Erythroblast (primary cell): Measurements from ENCODE around the gene LRRC8C.

Source experiments
- DNase-seq, 2 experiments: peaks; one replicate each; lab custom pipeline; 2025; lab: John Stamatoyannopoulos, UW
- GATA1 ChIP-seq: IDR thresholded peaks from 2 replicates; pipeline ENCODE4 v1.6.1; 2011; ENCODE audit warnings: low read depth, mild to moderate bottlenecking, control low read depth, low read length, moderate library complexity
- POLR2A ChIP-seq: IDR thresholded peaks from 2 replicates; pipeline ENCODE4 v1.6.1; 2011; ENCODE audit warnings: mild to moderate bottlenecking, low read length

LRRC8C gene

DNA sequence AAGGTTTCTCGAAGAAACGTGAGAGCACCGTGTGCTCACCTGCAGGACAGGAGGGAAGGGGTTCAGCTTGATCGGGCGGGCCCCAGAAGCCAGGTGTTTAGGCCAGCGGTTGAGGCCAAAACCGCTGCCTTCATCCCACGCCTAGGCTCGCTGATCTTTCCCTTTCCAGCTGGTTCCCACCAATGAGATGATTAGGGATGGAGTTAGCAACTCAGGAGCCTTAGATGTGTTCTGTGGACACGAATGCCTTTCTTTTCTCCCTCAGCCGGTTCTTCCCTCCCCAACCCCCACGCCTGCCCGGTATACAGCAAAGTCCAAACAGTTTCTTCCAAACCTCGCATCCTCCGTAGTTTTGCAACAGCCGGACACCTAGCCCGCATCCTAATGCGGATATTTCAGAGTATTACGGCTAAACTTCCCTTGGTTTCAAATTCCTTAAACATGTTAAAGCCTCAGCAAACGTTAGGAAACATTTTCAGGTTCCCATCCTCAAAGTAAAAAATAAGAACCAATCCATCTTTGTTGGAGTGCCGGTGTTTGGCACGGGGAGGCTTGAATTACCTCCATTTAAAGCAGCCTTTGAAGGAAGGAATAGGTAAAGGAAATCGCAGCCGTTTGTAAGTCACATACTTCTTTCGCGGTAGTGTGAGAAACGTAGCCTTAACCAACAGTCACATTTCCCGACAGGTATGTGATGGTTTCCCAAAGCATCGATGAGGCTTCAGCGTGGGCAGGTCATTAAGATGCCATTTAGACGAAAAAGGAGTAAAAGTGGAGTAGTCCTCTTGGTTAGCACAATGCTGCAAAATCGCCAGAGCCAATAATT is 1.1 kb downstream of the LRRC8C start:
- DNase-seq, result peak; percentile 40 to 65

DNA sequence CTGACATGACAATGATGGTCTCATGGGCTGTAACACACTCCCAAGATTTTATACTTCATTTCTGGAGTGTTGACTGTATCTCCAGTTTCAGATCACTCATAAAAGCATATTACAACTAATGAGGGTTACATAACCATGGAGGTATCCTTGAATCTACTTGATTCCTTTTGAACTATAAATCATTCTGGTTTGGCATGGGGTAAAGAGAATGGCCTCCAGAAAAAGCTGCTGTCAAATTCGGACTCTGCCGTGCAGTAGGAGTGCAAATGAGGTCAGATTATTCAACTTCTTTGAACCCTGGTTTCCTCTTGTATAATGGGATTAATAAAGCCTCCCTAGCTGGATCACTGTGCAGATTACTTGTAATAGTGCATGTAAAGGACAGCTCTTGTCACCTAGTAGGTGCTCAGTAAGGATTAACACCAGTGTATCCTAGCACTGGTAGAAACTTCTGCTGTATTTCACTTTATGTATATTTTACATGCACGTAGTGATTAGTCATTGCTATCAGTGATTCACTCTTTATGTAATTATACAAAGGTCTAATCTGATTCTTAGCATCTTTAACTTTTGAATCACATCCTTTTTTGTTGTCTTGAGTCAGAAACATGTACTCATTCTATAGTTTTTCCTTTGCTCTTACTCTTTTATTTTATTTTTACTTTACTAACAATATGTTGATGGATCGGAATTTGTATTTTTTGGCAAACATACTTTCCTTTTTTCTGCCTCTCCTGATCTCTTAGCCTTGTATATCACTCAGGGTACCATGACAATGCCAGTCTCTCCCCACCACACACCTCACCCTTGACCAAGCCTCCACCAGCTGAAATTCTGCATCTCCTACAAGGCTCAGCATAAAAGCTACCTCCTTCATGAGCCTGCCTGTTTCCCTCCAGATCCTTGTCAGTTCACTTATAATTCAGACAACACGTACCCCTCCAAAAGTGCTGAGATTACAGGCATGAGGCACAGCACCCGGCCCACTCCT is 3.2 kb downstream of the LRRC8C start:
- DNase-seq, result peak in 1 of 2 experiments; percentile 25
- no peak for TF ChIP-seq GATA1
- TF ChIP-seq POLR2A, result no peak

More for the DNA sequence above, 1.1 kb downstream of the LRRC8C start:
- TF ChIP-seq GATA1 (no peak), POLR2A (no peak)

GRCh38 chr1:89637496-89637895 is 4.6 kb downstream of the LRRC8C start:
- no peak for DNase-seq
- no peak for TF ChIP-seq GATA1
- TF ChIP-seq POLR2A, result no peak

DNA sequence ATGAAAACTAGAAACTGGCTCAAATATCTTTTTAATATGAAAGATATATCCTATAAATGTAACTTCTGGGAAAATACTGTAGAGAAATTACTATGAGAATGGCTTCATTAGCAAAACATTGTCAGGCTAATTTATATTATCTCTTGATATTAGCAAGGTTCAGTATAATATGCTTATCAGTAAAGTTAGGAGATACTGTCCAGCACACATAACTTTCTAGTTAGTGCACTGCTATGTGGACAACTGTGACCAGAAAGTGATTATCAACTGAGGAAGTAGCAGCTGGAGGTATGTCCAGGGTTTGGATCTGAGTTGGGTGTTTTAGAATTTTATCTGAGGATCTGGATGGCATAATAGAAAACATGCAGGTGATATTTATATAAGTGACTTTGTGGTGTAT is 7.5 kb downstream of the LRRC8C start:
- TF ChIP-seq GATA1 (no peak), POLR2A (no peak)
- DNase-seq, result peak; percentile 17 to 56

DNA sequence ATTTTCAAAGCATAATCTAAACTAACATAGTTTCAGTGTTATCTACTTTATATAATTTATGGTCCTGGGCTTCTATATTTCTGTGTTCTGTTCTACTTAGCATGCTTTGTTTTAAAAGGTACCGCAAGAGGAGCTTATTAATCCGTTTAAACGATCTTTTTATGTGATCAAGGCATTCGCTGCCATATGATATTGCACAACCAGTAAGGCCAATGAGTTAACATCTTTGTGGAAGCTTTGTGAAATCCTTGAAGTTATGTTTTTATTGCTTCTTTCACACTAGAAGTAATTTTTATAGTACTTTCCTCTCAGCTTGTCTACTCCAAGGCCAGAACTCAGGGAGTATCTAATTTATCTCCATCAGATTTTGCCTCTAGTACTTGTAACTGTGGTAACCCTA is 8.9 kb downstream of the LRRC8C start:
- DNase-seq, result no peak
- TF ChIP-seq GATA1, result no peak
- no peak for TF ChIP-seq POLR2A

DNA sequence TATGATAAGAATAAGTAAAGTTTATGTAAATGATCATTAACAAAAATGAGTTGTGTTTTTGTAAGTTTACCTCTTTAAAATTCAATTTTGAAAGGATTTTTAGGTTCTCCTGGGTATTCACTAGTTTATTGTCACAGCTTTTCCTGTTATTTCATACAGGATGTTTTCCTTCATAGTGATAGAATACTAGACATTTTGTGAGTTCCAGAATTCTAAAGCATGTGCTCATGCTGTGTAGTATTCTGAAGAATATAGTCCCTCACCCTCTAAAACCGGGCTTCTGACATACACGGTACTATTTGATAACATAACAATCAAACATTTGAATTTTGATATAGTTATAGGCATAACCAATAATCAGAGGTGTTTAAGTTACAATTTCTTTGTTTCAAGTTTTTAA is 10.7 kb downstream of the LRRC8C start:
- TF ChIP-seq GATA1, result no peak
- no peak for TF ChIP-seq POLR2A
- no peak for DNase-seq

DNA sequence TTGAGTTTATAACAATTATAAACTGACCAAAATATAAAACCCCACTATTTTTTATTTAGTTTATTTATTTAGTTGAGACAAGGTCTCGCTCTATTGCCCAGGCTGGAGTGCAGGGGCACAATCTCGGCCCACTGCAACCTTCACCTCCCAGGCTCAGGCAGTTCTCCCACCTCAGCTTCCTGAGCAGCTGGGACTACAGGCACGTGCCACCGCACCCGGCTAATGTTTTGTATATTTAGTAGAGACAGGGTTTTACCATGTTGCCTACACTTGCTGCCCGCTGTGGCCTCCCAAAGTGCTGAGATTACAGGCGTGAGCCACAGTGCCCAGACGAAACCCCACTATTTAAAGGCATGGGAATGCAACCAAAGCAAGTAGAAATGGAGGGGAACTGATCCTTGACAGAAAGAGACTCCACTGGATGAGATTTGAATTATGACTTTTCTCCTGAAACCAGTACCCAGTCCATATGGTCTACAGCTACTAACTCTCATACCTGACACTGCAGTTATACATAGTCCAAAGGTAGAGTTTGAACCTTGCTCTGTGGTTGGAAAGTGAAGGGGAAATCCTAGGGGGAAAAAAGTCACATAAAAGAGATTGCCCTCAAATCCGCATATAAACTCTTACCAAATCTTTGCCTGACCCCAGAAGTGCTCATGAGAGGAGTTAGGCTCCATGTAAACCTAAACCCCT is 11.3 kb downstream of the LRRC8C start:
- TF ChIP-seq GATA1 (no peak), POLR2A (no peak)
- no peak for DNase-seq

DNA sequence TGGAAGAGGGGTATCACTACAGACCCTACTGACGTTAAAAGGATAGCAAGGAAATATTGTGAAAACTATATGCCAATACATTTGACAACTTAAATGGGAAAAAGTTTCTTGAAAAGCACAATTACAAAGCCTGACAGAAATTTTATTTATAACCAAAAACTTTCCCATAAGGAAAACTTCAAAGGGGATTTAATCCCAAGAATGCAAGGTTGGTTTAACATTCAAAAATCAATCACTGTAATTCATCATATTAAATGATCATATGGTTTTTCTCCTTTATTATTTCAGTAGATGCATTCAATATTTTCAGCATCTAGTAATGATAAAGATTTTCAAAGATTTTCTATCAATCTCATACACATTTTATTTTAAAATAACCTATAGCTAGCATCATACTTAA is 13.3 kb downstream of the LRRC8C start:
- DNase-seq, result no peak
- TF ChIP-seq POLR2A (no peak), GATA1 (no peak)

- no peak for DNase-seq
- TF ChIP-seq POLR2A (no peak), GATA1 (no peak)
Observed at GRCh38 chr1:89649783-89650182, 16.9 kb downstream of the LRRC8C start.

DNA sequence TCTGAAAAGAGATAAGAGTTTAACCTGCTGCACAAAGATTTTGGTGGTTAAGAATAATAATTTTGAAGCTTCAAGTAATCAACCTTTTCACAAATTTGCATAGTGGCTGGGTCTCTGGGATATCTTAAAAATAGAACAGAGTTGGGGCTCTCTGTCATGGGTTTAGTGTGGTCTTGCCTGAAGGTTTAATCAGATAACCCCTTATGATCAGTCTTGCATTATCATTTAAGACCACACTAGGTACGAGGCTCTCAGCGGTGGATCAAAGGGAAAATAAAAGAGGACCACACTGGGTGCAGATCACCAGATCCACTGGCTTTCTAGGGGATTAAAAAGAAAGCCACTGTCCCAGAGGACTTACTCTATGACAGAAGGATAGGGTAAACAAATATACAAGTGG is 19.5 kb downstream of the LRRC8C start:
- DNase-seq, result peak; percentile 31 to 77
- TF ChIP-seq POLR2A, result no peak
- no peak for TF ChIP-seq GATA1

- no peak for DNase-seq
- no peak for TF ChIP-seq GATA1
- no peak for TF ChIP-seq POLR2A
Observed at GRCh38 chr1:89657886-89658285, 25.0 kb downstream of the LRRC8C start.

GRCh38 chr1:89659322-89660081 is 26.6 kb downstream of the LRRC8C start:
- TF ChIP-seq GATA1 (no peak), POLR2A (no peak)
- no peak for DNase-seq
